ENCODE measurements around the gene ZMIZ1.

The ZMIZ1 gene

GRCh38 chr10:79190740-79191261 is 122.0 kb downstream of the ZMIZ1 start:
- FAIRE-seq, result no peak
- DNase-seq (ENCODE audit: extremely low spot score, insufficient read length, low read depth), result no peak

- DNase-seq (ENCODE audit: extremely low spot score, insufficient read length, low read depth), result no peak
- FAIRE-seq, result no peak
Measured at GRCh38 chr10:79191951-79192676, 123.3 kb downstream of the ZMIZ1 start.

- DNase-seq (ENCODE audit: extremely low spot score, insufficient read length, low read depth), result no peak
- FAIRE-seq, result no peak
Measured at GRCh38 chr10:79192677-79193003, 123.9 kb downstream of the ZMIZ1 start.

- DNase-seq (ENCODE audit: extremely low spot score, insufficient read length, low read depth) (no peak), FAIRE-seq (no peak)
Measured at GRCh38 chr10:79193694-79194382, 125.1 kb downstream of the ZMIZ1 start.

- DNase-seq (ENCODE audit: extremely low spot score, insufficient read length, low read depth) (peak; percentile 66), FAIRE-seq (peak; percentile 62)
Measured at GRCh38 chr10:79195091-79195923, 126.5 kb downstream of the ZMIZ1 start.

- FAIRE-seq, result peak; percentile 46
- DNase-seq (ENCODE audit: extremely low spot score, insufficient read length, low read depth), result peak; percentile 61
Measured at GRCh38 chr10:79196470-79197461, 128.0 kb downstream of the ZMIZ1 start.

GRCh38 chr10:79197558-79197957 is 128.8 kb downstream of the ZMIZ1 start:
- DNase-seq (ENCODE audit: extremely low spot score, insufficient read length, low read depth), result no peak
- no peak for FAIRE-seq

- DNase-seq (ENCODE audit: extremely low spot score, insufficient read length, low read depth), result no peak
- FAIRE-seq, result no peak
Measured at GRCh38 chr10:79200346-79200745, 131.6 kb downstream of the ZMIZ1 start.

- DNase-seq (ENCODE audit: extremely low spot score, insufficient read length, low read depth) (no peak), FAIRE-seq (no peak)
Measured at GRCh38 chr10:79201706-79202105, 132.9 kb downstream of the ZMIZ1 start.

GRCh38 chr10:79202188-79203013 is 133.6 kb downstream of the ZMIZ1 start:
- DNase-seq (ENCODE audit: extremely low spot score, insufficient read length, low read depth) (no peak), FAIRE-seq (no peak)

- DNase-seq (ENCODE audit: extremely low spot score, insufficient read length, low read depth) (no peak), FAIRE-seq (no peak)
Measured at GRCh38 chr10:79203014-79203644, 134.4 kb downstream of the ZMIZ1 start.

GRCh38 chr10:79203833-79204232 is 135.1 kb downstream of the ZMIZ1 start:
- FAIRE-seq (no peak), DNase-seq (ENCODE audit: extremely low spot score, insufficient read length, low read depth) (no peak)

GRCh38 chr10:79206300-79207095 is 137.7 kb downstream of the ZMIZ1 start:
- FAIRE-seq, result no peak
- DNase-seq (ENCODE audit: extremely low spot score, insufficient read length, low read depth), result no peak

- FAIRE-seq (no peak), DNase-seq (ENCODE audit: extremely low spot score, insufficient read length, low read depth) (no peak)
Measured at GRCh38 chr10:79207096-79207357, 138.3 kb downstream of the ZMIZ1 start.

GRCh38 chr10:79207726-79208125 is 139.0 kb downstream of the ZMIZ1 start:
- FAIRE-seq, result no peak
- DNase-seq (ENCODE audit: extremely low spot score, insufficient read length, low read depth), result no peak

- FAIRE-seq, result no peak
- DNase-seq (ENCODE audit: extremely low spot score, insufficient read length, low read depth), result no peak
Measured at GRCh38 chr10:79208251-79208983, 139.7 kb downstream of the ZMIZ1 start.

- no peak for DNase-seq (ENCODE audit: extremely low spot score, insufficient read length, low read depth)
- FAIRE-seq, result no peak
Measured at GRCh38 chr10:79209340-79209739, 140.6 kb downstream of the ZMIZ1 start.
